ENCODE data around the gene RBM26.
A peak's percentile ranks its signal among the peaks of the same experiment; 100 is the strongest.

RBM26 gene

DNA sequence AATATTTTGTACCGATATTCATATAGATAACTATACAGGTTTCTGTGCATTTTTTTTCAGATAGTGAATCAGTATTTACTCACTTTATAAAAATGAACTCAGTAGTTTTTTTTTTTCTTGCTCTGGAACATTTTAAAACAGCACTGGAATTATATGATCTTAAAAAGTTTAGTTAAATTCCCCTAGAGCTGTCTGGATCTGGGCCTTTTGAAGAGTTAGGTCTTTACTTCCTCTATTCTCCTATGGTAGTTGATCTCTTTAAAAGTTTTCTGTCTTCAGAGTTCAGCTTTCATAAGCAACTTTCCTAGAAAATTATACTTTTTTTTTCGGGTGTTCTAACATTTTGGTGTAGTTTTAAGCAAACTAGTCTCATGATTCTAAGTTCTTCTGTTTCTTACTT lies 21.8 kb upstream of the RBM26 start:
- ChIA-PET CTCF (interaction anchor here (0.6 to 7.7 kb wide), 5 partner anchors 8 to 117 kb away, joined by 3 to 293 read pairs (median 4); no protein-coding TSS in a partner anchor), POLR2A (no interaction called here)
- H3K4me3 ChIP-seq (ENCODE audit: low read depth, low read length), result no peak overlapping the region
- TF ChIP-seq, protein P1, sequence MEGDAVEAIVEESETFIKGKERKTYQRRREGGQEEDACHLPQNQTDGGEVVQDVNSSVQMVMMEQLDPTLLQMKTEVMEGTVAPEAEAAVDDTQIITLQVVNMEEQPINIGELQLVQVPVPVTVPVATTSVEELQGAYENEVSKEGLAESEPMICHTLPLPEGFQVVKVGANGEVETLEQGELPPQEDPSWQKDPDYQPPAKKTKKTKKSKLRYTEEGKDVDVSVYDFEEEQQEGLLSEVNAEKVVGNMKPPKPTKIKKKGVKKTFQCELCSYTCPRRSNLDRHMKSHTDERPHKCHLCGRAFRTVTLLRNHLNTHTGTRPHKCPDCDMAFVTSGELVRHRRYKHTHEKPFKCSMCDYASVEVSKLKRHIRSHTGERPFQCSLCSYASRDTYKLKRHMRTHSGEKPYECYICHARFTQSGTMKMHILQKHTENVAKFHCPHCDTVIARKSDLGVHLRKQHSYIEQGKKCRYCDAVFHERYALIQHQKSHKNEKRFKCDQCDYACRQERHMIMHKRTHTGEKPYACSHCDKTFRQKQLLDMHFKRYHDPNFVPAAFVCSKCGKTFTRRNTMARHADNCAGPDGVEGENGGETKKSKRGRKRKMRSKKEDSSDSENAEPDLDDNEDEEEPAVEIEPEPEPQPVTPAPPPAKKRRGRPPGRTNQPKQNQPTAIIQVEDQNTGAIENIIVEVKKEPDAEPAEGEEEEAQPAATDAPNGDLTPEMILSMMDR (IDR thresholded peaks at IDR 0.05; ENCODE audit: insufficient read depth, low read length, missing control alignments), result no peak
- no peak for DNase-seq (ENCODE audit: low read depth, low spot score)

DNA sequence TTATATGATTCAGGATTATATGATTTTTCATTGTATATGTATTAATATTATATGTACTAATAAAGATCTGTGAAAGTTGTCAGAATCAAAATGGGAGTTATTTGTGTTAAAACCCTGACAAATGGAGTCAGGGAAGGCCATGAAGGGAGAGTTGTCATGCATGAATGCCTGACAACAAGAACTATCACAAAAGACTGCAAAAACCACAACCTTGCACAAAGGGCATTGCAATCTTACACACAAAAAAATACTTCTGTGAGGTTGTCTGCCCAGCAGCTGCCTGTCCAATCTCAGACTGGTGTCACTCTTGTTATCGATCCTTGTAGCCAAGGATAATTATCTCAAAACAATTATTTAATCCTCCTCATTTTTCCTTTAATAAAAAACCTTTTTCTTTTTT lies 21.2 kb upstream of the RBM26 start:
- no peak overlapping the region for H3K4me3 ChIP-seq (ENCODE audit: low read depth, low read length)
- ChIA-PET CTCF (interaction anchor here (1.4 to 7.7 kb wide), 3 partner anchors 8 to 118 kb away, joined by 4 to 293 read pairs (median 155); no protein-coding TSS in a partner anchor), POLR2A (no interaction called here)
- TF ChIP-seq, protein P1 (IDR thresholded peaks at IDR 0.05; ENCODE audit: insufficient read depth, low read length, missing control alignments), result no peak
- no peak for DNase-seq (ENCODE audit: low read depth, low spot score)

DNA sequence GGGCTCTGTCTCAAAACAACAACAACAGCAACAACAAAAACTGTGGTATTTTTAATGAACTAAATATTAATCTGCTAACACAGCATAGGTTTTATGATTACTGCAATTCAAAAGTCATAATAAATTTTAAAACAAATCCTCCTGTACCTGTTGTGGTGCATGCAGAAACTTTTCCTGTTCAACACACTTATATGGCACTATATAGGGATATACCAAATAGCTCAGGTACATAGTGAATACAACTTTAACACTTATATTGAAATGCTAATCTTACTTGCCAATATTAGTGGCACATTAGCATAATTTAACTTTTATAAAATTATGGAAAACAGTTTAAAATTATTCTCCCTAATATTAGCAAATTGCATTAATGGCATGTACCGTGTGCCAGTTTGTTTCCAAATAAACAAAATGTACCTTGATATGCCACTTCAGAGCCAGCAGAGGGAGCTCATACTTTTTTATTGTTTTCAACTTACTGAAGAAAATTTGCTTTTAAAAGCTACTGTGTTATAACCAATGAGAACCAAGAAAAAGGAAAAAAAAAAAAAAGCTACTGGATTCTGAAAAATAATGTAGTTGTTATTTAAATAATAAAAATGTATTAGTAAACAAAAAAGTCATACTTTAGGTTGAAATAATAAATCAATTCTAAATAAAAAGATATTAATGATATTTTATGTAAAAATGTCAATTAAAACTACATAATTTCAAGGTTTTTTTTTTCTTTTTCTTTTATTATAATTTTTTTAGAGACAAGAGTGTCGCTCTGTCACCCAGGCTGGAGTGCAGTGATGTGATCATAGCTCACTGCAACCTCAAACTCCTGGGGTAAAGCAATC lies 18.0 kb upstream of the RBM26 start:
- H3K4me3 ChIP-seq (ENCODE audit: low read depth, low read length), result no peak overlapping the region
- ChIA-PET CTCF (interaction anchor here (0.6 to 7.7 kb wide), 42 partner anchors 9 to 1593 kb away, joined by 3 to 293 read pairs (median 5); partner anchors contain the start of genes NDFIP2 and RBM26), POLR2A (interaction anchor here (0.7 to 1.1 kb wide), 2 partner anchors 18 to 119 kb away, joined by 3 read pairs; partner anchors contain the start of gene RBM26)
- TF ChIP-seq, protein P1 (IDR thresholded peaks at IDR 0.05; ENCODE audit: insufficient read depth, low read length, missing control alignments), result peak; percentile 32
- DNase-seq (ENCODE audit: low read depth, low spot score), result no peak

- ChIA-PET CTCF (interaction anchor here (0.9 to 7.7 kb wide), 29 partner anchors 10 to 1594 kb away, joined by 3 to 293 read pairs (median 8); partner anchors contain the start of gene RBM26), POLR2A (no interaction called here)
- TF ChIP-seq, protein P1 (IDR thresholded peaks at IDR 0.05; ENCODE audit: insufficient read depth, low read length, missing control alignments), result no peak
- DNase-seq (ENCODE audit: low read depth, low spot score), result no peak
- no peak overlapping the region for H3K4me3 ChIP-seq (ENCODE audit: low read depth, low read length)
These were observed 17.3 kb upstream of the RBM26 start for GRCh38 chr13:79423340-79423739.

GRCh38 chr13:79419365-79419764 lies 13.3 kb upstream of the RBM26 start:
- TF ChIP-seq, protein P1 (IDR thresholded peaks at IDR 0.05; ENCODE audit: insufficient read depth, low read length, missing control alignments), result no peak
- H3K4me3 ChIP-seq (ENCODE audit: low read depth, low read length), result no peak overlapping the region
- CTCF ChIA-PET, result interaction anchor here (0.6 to 4.9 kb wide), 8 partner anchors 8 to 124 kb away, joined by 3 to 28 read pairs (median 4); partner anchors contain the start of genes NDFIP2 and RBM26
- POLR2A ChIA-PET, result no interaction called here
- no peak for DNase-seq (ENCODE audit: low read depth, low spot score)

GRCh38 chr13:79417741-79418140 lies 11.7 kb upstream of the RBM26 start:
- TF ChIP-seq, protein P1 (IDR thresholded peaks at IDR 0.05; ENCODE audit: insufficient read depth, low read length, missing control alignments), result no peak
- H3K4me3 ChIP-seq (ENCODE audit: low read depth, low read length), result no peak overlapping the region
- ChIA-PET CTCF (interaction anchor here (4.9 kb wide), 1 partner anchor 123 kb away, joined by 28 read pairs; no protein-coding TSS in a partner anchor), POLR2A (no interaction called here)
- no peak for DNase-seq (ENCODE audit: low read depth, low spot score)

Measured in AG04449 (cell line).